CD8-positive, alpha-beta memory T cell (primary cell): ENCODE measurements around the gene TANC1. TPM values are rescaled to one million over a fixed set of nuclear protein-coding genes. Genes with fewer than 3 reads are reported as not detected.

Source experiments
- CTCF ChIA-PET: fragments of 350-600 bp; sonication (Branson Sonifier 250); formaldehyde crosslinking; loops from one replicate; lab custom pipeline; 2021; ENCODE audit warnings: antibody characterized with exemption; lab: Charles Lee
- POLR2A ChIA-PET: fragments of 350-600 bp; sonication (Branson Sonifier 250); formaldehyde crosslinking; loops from one replicate; lab custom pipeline; 2021; ENCODE audit warnings: antibody characterized with exemption; lab: Charles Lee
- DNase-seq, 5 donors: peaks; one replicate each; pipeline versions ENCODE4 v3.0.0 to v3.0.0-alpha.2; 2020 to 2022; ENCODE audit warnings: mixed read lengths in 1 of 5
- H3K27ac ChIP-seq: one replicate; pipeline ENCODE4 v1.7.0; 2013; ENCODE audit warnings: low read depth, mild to moderate bottlenecking, low read length, moderate library complexity
- H3K27me3 ChIP-seq: 2 replicates; pipeline ENCODE4 v1.7.0; 2013; ENCODE audit warnings: low read length, mild to moderate bottlenecking; ENCODE audit not compliant: insufficient read depth, poor library complexity, severe bottlenecking
- H3K36me3 ChIP-seq: 2 replicates; pipeline ENCODE4 v1.7.0; 2013; ENCODE audit warnings: mild to moderate bottlenecking, low read length, moderate library complexity; ENCODE audit not compliant: insufficient read depth
- H3K4me1 ChIP-seq: 2 replicates; pipeline ENCODE4 v1.7.0; 2013; ENCODE audit warnings: mild to moderate bottlenecking, low read length, moderate library complexity; ENCODE audit not compliant: insufficient read depth
- H3K4me3 ChIP-seq: 2 replicates; pipeline ENCODE4 v1.7.0; 2013; ENCODE audit warnings: mild to moderate bottlenecking, low read length
- H3K9me3 ChIP-seq: 2 replicates; pipeline ENCODE4 v1.7.0; 2013; ENCODE audit warnings: mild to moderate bottlenecking, low read length
- H3K27ac Mint-ChIP-seq, 8 donors: one replicate each; pipeline ENCODE4 v1.8.0; 2020 to 2021; ENCODE audit warnings: mixed read lengths in 8 of 8, mild to moderate bottlenecking in 6 of 8, inconsistent platforms in 3 of 8, moderate library complexity in 3 of 8
- H3K27me3 Mint-ChIP-seq, 2 donors: one replicate each; pipeline ENCODE4 v1.8.0; 2020 to 2021; ENCODE audit warnings: mixed read lengths in 2 of 2, mild to moderate bottlenecking in 1 of 2, moderate library complexity in 1 of 2
- H3K36me3 Mint-ChIP-seq, 3 donors: one replicate each; pipeline ENCODE4 v1.8.0; 2020 to 2021; ENCODE audit warnings: mixed read lengths in 3 of 3, inconsistent platforms in 1 of 3, mild to moderate bottlenecking in 1 of 3
- H3K4me1 Mint-ChIP-seq, 3 donors: one replicate each; pipeline ENCODE4 v1.8.0; 2020 to 2021; ENCODE audit warnings: mixed read lengths in 3 of 3, inconsistent platforms in 1 of 3, mild to moderate bottlenecking in 1 of 3
- H3K4me3 Mint-ChIP-seq, 7 donors: one replicate each; pipeline ENCODE4 v1.8.0; 2020 to 2021; ENCODE audit warnings: mixed read lengths in 7 of 7, mild to moderate bottlenecking in 6 of 7, moderate library complexity in 4 of 7, inconsistent platforms in 2 of 7
- H3K9me3 Mint-ChIP-seq, 5 donors: one replicate each; pipeline ENCODE4 v1.8.0; 2020 to 2022; ENCODE audit warnings: mixed read lengths in 5 of 5, mild to moderate bottlenecking in 3 of 5, moderate library complexity in 2 of 5, inconsistent platforms in 1 of 5
- polyA plus RNA-seq: library from polyadenylated mRNA; unstranded; fragments of 300-500 nt; fragmentation: Illumina TruSeq; gene quantifications from one replicate; pipeline ENCODE4 v1.2.3, GENCODE V29; 2021
- total RNA-seq, 2 experiments: library from RNA; stranded (reverse); gene quantifications; one replicate each; pipeline ENCODE4 v1.2.3, GENCODE V29; 2021

TANC1 gene
- total and polyA plus RNA-seq, 3 experiments from 2014 or later: 0.11 to 0.64 (median 0.13) TPM

DNA sequence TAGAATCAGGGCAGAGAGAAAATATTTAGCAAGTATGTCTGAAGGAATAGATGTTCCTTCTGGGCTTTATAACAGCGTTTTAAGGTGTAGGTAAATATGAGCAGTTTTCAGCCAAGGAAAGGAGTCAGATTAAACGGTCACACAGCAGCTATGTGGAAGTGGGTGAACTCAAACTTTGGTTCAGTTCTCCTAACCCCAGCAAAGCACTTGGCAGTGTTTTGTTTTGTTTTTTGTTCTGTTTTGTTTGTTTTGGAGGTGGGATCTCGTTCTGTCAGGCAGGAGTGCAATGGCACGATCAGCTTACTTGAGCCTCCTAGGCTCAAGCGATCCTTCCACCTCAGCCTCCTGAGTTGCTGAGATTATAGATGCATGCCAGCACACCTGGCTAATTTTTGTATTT lies 24.6 kb downstream of the TANC1 start:
- Mint-ChIP-seq H3K27ac (no peak overlapping the region), H3K27me3 (peaks cover 8 to 21% of the 10 kb centered on the region in 2 donors), H3K4me1 (peaks cover 0 to 1% (median 0%) of the 10 kb centered on the region in 3 donors), H3K4me3 (no peak overlapping the region), H3K36me3 (no peaks in the 10 kb centered on the region), H3K9me3 (peaks cover 0 to 2% (median 0%) of the 10 kb centered on the region in 5 donors)
- Histone ChIP-seq H3K4me3 (no peak overlapping the region), H3K4me1 (no peaks in the 10 kb centered on the region), H3K27ac (no peak overlapping the region), H3K9me3 (no peaks in the 10 kb centered on the region), H3K27me3 (no peaks in the 10 kb centered on the region), H3K36me3 (no peaks in the 10 kb centered on the region)
- ChIA-PET POLR2A (no interaction called here), CTCF (no interaction called here)
- DNase-seq: no peak

DNA sequence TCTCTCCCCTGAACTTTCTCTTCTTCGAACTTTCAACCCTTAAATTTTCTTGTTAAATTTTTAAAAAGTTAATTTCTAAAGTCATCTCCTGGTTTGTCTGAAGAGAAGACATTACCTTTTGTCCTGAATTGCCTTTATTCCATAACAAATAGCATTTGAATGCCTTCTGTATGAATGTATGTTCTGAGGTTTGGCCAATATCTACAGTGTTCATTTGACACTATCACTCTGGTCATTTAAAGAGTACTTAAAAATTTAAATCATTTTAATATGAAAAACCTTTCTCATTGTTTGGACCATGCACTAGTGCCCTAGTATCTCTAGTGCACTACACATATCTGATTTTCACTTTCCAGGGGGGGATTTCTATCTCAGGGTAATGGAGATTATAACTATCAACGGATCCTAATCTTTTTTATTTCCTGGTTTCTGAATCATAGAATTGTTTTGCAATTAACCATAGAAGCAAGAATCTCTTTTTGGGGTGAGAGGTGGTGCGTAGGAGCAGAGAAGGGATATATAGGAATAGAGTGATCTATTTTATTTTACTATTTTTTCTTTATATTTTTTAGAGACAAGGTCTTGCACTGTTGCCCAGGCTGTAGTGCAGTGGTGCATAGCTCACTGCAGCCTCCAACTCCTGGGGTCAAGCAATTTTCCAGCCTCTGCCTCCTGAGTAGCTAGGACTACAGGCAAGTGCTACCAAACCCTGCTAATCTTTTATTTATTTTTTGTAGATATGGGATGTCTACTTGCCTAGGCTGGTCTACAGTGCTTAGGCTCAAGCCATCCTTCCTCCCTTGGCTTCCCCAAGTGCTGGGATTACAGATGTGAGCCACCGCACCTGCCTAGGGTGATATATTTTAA lies 25.5 kb downstream of the TANC1 start:
- ChIA-PET POLR2A (no interaction called here), CTCF (no interaction called here)
- Mint-ChIP-seq H3K4me1 (peaks cover 0 to 1% (median 0%) of the 10 kb centered on the region in 3 donors), H3K27me3 (peaks cover 8 to 14% of the 10 kb centered on the region in 2 donors), H3K36me3 (no peaks in the 10 kb centered on the region), H3K9me3 (peaks cover 0 to 2% (median 0%) of the 10 kb centered on the region in 5 donors), H3K27ac (no peak overlapping the region), H3K4me3 (no peak overlapping the region)
- Histone ChIP-seq H3K4me1 (no peaks in the 10 kb centered on the region), H3K9me3 (no peaks in the 10 kb centered on the region), H3K4me3 (no peak overlapping the region), H3K27ac (no peak overlapping the region), H3K27me3 (no peaks in the 10 kb centered on the region), H3K36me3 (no peaks in the 10 kb centered on the region)
- DNase-seq: no peak

DNA sequence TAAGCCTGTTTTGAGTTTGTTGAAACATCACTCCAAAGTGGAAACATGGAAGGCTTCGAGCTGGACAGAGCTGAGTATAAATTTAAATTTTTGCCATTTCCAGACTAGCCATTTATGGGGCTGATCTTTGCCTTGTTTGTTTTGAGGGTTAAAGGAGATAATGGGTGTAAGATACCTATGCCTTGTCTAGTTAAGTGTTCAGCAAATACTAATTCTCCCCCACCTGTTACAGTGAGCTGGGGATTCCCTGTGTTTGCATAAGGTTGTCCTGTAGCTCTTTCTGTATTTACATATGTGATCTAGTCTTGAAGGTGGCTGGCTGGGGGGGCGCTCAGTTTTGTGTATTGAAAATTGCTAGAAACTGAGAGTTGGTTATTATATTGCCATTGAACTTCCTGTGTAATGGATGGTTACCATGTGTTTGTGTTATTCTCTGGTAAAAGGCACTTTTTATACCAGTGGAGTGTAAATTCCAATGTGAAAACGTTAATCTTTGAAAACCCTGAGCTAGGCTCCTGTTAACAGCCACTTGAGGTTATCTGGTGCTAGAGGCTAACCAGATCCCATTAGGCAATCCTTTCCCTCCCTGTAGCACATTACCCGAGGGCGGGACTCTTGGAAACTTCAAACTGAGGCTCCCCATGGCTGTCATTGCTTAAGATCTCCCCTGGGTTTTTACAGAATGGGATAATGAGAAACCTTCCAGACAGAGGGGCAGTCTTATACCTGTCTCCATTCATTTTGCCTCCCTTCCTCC lies 26.7 kb downstream of the TANC1 start:
- H3K27ac ChIP-seq: no peak overlapping the region
- H3K27me3 ChIP-seq: no peaks in the 10 kb centered on the region
- Mint-ChIP-seq H3K4me1 (peaks cover 0 to 4% (median 0%) of the 10 kb centered on the region in 3 donors), H3K27ac (no peak overlapping the region), H3K4me3 (no peak overlapping the region), H3K27me3 (peaks cover 6 to 14% of the 10 kb centered on the region in 2 donors), H3K9me3 (peaks cover 0 to 2% (median 0%) of the 10 kb centered on the region in 5 donors), H3K36me3 (no peaks in the 10 kb centered on the region)
- no peaks in the 10 kb centered on the region for H3K36me3 ChIP-seq
- H3K9me3 ChIP-seq: no peaks in the 10 kb centered on the region
- no peaks in the 10 kb centered on the region for H3K4me1 ChIP-seq
- CTCF ChIA-PET: no interaction called here
- POLR2A ChIA-PET: no interaction called here
- no peak for DNase-seq
- H3K4me3 ChIP-seq: no peak overlapping the region

DNA sequence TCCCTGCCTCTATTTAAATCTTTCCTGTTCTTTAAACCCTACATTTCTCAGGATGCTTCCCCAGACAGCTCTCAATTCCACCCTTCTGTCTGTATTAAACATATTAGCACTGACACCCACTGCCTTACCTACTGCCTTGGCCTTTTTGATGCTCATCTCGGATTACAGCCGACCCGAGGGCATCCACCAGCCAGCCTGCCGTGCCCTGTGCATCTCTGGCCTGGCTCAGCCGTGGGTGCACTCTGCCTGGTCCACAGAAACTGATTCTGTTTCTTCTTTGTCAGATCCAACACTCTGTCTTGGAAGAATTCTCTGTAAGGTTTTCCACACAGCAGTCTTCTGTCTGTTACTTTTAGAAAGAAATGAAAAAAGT lies 27.2 kb downstream of the TANC1 start:
- Histone ChIP-seq H3K27me3 (no peaks in the 10 kb centered on the region), H3K4me1 (no peaks in the 10 kb centered on the region), H3K4me3 (no peak overlapping the region), H3K9me3 (no peaks in the 10 kb centered on the region), H3K36me3 (no peaks in the 10 kb centered on the region), H3K27ac (no peak overlapping the region)
- peaks cover 3 to 9% of the 10 kb centered on the region in 2 donors for H3K27me3 Mint-ChIP-seq
- ChIA-PET POLR2A (no interaction called here), CTCF (no interaction called here)
- no peak for DNase-seq
- no peaks in the 10 kb centered on the region for H3K36me3 Mint-ChIP-seq
- H3K27ac Mint-ChIP-seq: peak overlapping the region in 1 of 8 donors; percentile 71
- H3K4me3 Mint-ChIP-seq: no peak overlapping the region
- H3K9me3 Mint-ChIP-seq: peaks cover 0 to 2% (median 0%) of the 10 kb centered on the region in 5 donors
- H3K4me1 Mint-ChIP-seq: peaks cover 0 to 4% (median 0%) of the 10 kb centered on the region in 3 donors

DNA sequence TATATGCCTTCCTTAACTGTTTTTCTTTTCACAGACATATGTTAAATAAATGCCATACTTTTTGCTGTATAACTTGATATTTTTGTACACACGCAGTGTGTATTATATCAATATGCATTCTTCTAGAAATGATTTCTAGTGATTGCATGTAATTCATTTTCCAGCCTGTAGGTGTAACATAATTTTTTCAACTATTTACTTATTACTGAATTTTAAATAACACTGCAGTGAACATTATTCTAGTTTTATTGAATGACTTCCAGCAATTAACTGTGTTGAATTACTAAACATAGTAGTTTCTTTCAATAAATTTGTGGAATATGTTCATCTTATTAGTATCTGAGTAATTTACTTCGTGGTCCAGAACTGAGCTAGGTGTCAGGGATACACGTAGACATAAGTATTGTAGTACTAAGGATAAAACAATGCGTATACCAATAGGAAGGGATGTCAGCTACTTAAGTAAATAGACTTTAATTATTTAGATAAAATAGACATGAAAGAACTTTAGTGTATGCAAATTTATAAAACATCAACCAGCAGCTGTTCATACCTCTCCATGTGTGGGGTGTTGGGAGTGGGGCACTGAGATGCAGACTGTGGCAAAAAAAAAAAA lies 28.0 kb downstream of the TANC1 start:
- no peaks in the 10 kb centered on the region for H3K27me3 ChIP-seq
- H3K4me1 ChIP-seq: no peaks in the 10 kb centered on the region
- H3K27ac ChIP-seq: no peak overlapping the region
- Mint-ChIP-seq H3K4me1 (peaks cover 0 to 4% (median 0%) of the 10 kb centered on the region in 3 donors), H3K9me3 (peaks cover 0 to 2% (median 0%) of the 10 kb centered on the region in 5 donors), H3K4me3 (no peak overlapping the region), H3K27me3 (peaks cover 3 to 9% of the 10 kb centered on the region in 2 donors), H3K27ac (no peak overlapping the region), H3K36me3 (no peaks in the 10 kb centered on the region)
- ChIA-PET POLR2A (no interaction called here), CTCF (no interaction called here)
- no peaks in the 10 kb centered on the region for H3K36me3 ChIP-seq
- no peaks in the 10 kb centered on the region for H3K9me3 ChIP-seq
- DNase-seq: no peak
- no peak overlapping the region for H3K4me3 ChIP-seq

DNA sequence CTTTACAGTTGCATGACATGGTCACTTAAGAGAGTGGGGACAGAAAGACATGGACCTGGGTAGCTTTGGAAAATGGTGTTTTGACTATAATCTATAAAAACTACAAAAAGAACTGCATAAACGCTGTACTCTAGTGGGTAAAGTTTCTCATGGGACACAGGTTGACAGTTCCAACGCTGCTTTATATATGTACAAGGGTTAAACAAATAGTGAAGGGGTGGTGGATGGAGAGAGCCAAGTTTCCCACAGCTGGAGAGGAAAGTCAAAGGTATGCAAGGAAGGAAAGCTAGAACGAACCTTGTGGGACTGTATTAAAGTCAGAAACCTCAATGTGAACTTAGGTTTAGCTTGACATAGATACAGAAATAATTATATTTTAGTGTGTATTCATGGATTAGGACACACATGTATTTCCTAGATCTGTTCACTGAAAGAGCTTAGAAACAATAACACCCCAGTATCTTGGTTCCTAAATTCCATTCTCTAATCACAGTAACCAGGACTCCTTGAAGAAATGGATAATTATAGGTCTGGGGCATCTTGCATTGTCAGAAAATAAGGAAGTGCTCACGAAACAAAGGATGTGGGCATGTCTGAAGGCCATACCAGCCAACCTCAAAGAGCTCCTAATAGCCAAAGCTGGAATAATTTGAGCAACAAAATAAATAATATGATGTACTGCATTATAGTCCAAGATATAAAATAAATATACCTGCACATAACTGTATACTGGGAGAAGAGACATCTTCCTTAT lies 28.8 kb downstream of the TANC1 start:
- ChIA-PET POLR2A (no interaction called here), CTCF (no interaction called here)
- Mint-ChIP-seq H3K4me3 (no peak overlapping the region), H3K36me3 (no peaks in the 10 kb centered on the region), H3K27me3 (peaks cover 3 to 9% of the 10 kb centered on the region in 2 donors), H3K27ac (peak overlapping the region in 1 of 8 donors; percentile 47), H3K9me3 (peaks cover 0 to 2% (median 0%) of the 10 kb centered on the region in 5 donors), H3K4me1 (peaks cover 0 to 4% (median 0%) of the 10 kb centered on the region in 3 donors)
- no peak overlapping the region for H3K4me3 ChIP-seq
- H3K27me3 ChIP-seq: no peaks in the 10 kb centered on the region
- DNase-seq: no peak
- no peaks in the 10 kb centered on the region for H3K36me3 ChIP-seq
- H3K27ac ChIP-seq: no peak overlapping the region
- no peaks in the 10 kb centered on the region for H3K9me3 ChIP-seq
- H3K4me1 ChIP-seq: no peaks in the 10 kb centered on the region

DNA sequence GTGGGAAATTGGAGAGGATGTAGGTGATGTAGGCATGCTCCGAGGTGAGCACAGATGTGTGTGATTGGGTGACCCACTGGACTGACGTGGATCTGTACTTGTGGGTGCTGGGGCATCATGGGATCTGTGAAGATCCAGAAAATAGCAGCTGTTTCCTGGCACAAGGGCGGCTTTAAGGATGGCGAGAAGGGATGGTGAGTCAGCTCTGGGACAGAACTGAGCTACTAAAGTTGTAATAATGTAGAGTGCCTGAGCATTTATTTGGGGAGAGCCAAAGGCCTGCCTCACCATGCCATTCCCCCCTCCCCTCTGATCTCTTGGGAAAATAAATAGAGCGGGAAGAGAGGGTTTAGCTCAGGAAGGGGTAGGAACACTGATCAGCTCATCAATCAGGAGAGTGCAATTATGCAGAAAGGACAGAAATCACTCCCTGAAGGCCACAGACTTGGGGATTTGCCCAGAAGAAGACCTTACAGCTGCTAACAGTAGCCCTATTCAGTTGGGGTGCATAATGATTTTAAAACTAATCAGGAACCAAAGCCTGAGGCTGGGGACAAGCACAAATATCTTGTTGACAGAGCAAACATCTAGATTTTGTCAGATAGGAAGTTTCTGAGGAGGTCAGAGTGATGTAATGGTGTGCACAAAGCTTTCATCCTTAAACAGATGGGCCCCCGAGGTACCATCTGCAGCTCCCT lies 30.3 kb downstream of the TANC1 start:
- Mint-ChIP-seq H3K9me3 (peaks cover 0 to 2% (median 0%) of the 10 kb centered on the region in 5 donors), H3K36me3 (no peaks in the 10 kb centered on the region), H3K27ac (peak overlapping the region in 1 of 8 donors; percentile 9), H3K27me3 (peaks cover 2 to 4% of the 10 kb centered on the region in 2 donors), H3K4me1 (peaks cover 0 to 4% (median 0%) of the 10 kb centered on the region in 3 donors), H3K4me3 (no peak overlapping the region)
- no peak for DNase-seq
- no peak overlapping the region for H3K27ac ChIP-seq
- CTCF ChIA-PET: no interaction called here
- H3K36me3 ChIP-seq: no peaks in the 10 kb centered on the region
- no peaks in the 10 kb centered on the region for H3K4me1 ChIP-seq
- POLR2A ChIA-PET: no interaction called here
- no peaks in the 10 kb centered on the region for H3K9me3 ChIP-seq
- no peaks in the 10 kb centered on the region for H3K27me3 ChIP-seq
- no peak overlapping the region for H3K4me3 ChIP-seq
